GM18867 (cell line): ENCODE results near the gene EIPR1.

Experiments used
- ATAC-seq: cut with Tn5 transposase; IDR thresholded peaks from one replicate; pipeline ENCODE4 v1.9.1; 2021; ENCODE audit warnings: mild to moderate bottlenecking, moderate library complexity; ENCODE audit not compliant: unreplicated experiment

Gene EIPR1

DNA sequence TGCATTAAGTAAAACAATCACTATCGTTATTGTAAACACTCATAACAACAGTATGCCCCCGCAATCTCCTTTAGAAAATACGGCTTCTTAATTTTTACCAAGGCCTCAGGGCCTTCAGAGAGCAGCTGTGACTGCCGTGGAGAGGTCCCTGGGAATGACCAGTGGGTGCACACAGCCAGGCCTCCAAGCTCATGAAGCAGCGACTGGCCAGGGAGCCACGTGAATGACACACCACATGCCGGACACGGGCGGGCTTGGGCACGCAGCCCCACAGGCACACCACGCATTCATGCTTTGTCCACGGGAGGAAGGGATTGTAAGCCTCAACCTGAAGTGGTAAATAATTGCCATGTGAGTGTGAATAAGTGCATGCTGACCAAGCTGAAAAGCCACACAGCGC lies 121.0 kb downstream of the EIPR1 start:
- ATAC-seq = no peak

DNA sequence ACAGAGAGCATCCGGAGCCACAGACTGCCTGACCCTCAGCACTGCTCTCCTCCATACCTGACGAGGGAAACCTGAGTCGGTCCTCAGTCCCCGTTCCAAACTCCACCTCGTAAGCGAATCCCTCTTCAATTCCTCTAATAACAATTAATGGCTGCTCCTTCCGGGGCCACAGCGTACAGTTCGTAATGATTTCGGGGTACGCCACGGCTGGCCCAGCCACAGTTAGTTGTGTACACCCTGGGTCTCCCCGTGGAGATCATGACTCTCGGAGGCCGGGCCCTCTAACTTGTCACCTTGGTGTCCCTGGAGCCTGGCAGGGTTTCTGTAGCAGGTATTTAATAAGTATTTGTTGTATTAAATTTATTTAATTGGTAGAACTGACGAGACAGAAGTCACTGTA lies 121.5 kb downstream of the EIPR1 start:
- ATAC-seq = no peak

DNA sequence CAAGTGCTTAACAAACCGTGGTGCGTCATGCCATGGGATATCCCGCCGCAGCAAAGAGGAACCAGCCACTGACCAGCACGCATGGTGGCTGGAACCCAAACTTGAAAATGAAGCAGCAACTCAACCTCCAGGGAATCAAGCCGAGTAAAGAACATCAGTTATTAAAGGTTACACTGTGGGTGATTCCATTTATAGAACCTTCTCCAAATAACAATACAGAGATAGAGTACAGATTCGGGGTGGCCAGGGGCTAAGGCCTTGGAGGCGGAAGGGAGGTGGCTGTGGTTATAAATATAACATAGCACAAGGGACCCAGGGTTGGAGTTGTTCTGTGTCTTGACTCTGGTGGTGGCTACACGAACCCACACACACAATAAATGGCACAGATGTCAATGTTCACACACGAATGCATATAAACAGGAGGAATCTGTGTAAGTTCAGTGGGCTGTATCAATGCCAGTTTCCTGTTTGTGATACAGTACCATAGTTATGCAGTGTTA lies 123.1 kb downstream of the EIPR1 start:
- ATAC-seq = peak; percentile 35

DNA sequence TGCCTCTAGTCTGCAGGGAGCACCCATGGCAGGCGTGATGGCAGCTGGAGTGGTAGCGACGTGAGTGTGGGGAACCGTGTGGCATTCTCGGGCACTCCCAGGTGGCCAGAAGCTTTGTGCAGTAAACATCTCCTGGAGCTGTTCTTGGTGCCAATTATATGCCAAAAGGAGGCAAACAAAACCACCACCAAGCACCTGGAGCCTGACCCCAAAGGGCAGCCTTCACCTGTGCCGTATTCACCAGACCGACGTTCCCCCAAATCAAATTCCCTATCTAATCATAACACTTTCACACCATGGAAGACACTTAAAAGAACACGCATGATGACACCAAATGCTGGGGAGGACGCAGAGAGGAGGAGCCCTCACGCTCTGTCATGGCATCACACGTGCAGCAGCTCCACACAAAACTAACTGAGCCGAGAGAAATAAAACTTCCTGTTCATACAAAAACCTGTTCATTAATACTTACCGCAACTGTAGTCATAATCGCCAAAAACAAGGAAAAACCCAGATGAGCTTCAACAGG lies 123.6 kb downstream of the EIPR1 start:
- peak; percentile 38 for ATAC-seq

DNA sequence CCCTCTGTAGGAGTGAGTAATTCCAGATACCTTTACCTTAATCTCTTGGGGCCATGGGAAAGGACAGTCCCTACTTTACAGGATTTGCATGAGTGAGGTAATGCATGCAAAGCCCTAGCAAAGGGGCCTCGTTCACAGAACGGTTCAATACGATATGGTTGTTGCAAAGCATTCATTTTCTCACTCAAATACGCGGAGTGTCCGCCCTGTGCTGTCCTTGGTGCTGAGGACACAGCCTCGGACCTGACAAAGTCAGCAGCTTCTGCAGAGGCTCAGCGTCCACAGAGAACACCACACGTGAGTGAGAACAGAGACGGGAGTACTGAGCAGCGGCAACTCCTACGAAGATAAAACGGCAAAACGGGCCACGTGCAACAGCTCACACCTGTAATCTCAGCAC lies 125.7 kb downstream of the EIPR1 start:
- ATAC-seq = no peak

DNA sequence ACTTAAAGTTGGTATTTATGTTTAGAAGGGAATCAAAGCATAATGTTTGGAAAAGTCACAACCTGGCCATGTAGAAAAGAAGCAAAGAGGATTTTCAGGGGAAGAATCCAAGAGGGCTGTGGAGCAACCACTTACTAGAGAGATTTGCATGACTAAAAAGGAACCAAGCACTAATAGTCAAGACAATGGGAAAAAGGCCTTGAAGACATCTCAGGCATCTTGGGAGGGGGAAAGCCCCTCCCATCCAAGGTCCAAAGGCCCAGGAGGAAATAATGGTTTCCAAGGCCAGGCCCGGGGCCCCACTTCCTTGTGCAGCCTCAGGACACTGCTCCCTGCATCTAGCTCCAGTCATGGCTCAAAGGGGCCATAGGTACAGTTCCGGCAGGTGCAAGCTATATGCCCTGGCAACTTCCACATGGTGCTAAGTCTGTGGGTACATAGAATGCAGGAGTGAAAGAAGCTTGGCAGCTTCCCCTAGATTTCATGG lies 128.1 kb downstream of the EIPR1 start:
- no peak for ATAC-seq

DNA sequence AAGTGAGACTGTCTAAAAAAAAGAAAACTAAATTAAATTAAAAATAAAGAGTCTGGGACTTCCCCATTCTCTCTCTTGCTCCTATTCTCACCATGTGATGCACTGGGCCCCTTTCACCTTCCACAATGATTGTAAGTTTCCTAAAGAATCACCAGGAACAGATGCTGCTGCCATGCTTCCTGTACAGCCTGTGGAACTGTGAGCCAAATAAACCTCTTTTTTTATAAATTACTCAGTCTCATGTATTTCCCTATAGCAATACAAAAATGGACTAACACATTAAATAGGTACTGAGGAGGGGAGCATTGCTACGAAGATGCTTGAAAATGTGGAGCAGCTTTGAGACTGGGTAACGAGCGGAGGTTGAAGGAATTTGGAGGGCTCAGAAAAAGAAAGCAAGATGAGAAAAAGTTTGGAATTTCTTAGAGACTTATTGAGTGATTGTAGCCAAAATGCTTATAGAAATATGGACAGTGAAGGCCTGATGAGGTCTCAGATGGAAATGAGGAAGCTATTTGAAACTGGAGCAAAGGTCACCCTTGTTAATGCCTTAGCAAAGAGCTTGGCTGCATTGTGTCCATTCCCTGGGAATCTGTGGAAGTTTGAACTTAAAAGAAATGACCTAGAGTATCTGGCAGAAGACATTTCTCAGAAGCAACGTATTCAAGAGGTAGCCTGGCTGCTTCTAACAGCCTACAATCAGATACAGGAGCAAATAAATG lies 128.7 kb downstream of the EIPR1 start:
- no peak for ATAC-seq

DNA sequence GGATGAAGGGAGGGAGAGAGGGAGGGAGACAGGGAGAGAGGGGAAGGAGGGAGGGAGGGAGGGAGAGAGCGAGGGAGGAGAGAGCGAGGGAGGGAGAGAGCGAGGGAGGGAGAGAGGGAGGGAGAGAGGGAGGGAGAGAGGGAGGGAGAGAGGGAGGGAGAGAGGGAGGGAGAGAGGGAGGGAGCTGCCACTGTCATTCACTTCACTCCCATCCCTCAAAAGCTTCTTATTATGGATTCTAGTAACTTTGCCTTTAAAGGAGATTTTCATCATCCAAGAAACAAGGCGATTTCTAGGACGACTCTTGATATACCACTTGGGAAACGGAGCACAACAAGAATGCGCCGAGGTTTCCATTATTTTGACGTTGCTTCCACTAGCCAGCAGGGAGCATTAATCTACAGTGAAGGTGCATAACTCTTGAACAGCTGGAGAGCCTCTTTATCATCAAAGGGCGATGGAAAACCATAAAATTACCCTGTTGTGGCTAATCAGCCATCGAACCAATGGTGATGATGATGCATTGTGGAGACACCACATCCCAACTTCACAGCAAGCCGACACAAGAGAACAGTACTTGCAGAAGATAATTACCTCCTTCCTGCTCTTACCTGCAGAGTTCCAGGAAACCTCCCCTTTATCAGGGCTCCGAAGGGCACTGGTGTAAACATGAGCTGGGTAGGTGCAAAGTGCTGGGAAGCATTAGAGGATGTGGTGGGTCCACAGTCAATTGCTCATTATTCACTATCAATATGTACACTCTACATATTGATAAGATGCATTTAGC lies 130.5 kb downstream of the EIPR1 start:
- no peak for ATAC-seq

DNA sequence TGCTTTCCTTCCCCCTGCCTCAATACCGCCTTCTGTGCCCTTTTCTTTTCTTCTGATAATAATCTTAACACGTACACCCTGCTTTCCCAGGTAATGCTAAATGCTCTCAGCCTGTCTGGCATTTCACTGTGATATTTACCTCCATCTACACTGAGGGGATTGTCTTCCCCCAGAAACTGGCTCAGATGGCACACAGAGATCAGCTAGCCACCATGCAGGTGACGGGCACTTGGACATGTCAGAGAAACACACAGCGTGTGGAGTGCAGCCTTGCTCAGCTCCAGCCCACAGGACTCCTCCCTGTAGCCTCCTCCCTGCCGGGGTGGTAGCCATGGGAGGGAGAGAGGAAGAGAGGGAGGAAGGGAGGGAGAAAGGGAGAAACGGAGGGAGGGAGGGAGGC lies 131.2 kb downstream of the EIPR1 start:
- ATAC-seq = no peak

DNA sequence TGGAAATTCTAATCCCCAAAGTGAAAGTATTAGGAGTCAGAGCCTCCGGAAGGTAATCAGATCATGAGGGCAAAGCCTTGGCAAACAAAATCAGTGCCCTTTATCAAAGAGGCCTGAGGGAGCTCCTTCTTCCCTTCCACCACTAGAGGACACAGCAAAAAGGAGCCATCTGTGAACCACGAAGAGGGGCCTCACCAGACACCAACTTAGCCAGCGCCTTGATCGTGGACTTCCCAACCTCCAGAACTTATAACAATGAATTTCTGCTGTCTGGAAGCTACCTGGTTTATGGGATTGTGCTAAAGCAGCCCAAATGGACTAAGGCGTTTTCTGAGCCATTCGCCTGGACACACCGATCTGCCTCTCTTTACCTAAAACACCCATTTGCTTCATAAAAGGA lies 133.1 kb downstream of the EIPR1 start:
- no peak for ATAC-seq

DNA sequence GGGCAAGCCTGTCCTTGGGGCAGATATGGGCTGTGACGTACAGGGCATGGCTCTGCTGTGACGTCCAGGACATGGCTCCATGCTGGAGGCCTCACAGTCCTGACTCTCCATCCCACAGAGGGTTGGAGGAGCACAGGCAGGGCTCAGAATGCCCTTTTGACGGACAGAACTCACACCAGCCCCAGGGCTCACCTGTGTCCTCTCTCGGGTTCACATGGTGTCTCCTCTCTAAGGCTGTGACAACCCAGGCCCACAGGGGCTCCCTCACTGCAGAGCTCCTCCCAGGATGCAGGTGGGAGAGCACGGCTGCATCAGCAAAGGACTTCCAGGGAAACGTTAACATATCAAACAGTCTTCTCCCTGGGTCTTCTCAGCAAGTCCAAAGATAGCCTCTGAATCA lies 133.8 kb downstream of the EIPR1 start:
- ATAC-seq = no peak

DNA sequence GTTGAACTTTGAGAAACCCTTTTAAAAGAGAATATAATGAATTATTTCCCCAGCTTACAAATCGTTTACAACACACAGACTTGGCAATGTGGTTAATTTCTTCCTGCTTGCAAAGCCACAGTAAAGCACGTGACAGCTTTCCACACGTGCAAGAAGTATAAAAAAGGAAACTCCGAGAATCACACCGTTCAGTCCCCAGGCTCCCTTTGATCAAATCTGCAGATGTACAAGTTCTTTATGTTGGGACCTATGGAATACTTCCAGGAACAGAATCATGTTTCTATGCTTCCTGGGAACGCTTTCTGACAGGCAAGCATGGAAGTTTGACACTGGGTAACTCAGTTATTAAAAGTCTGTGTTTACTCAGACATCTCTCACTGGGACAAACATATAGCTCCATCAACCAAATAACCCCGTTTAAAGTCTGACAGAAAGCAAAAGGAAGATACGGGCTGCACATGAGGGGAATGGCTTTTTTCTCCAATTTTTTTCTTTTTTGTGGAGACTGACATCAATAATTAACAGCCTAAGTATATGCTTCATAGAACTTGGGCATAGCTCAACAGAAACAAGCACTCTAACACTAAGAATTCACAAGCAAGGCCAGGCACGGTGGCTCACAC lies 134.8 kb downstream of the EIPR1 start:
- no peak for ATAC-seq

DNA sequence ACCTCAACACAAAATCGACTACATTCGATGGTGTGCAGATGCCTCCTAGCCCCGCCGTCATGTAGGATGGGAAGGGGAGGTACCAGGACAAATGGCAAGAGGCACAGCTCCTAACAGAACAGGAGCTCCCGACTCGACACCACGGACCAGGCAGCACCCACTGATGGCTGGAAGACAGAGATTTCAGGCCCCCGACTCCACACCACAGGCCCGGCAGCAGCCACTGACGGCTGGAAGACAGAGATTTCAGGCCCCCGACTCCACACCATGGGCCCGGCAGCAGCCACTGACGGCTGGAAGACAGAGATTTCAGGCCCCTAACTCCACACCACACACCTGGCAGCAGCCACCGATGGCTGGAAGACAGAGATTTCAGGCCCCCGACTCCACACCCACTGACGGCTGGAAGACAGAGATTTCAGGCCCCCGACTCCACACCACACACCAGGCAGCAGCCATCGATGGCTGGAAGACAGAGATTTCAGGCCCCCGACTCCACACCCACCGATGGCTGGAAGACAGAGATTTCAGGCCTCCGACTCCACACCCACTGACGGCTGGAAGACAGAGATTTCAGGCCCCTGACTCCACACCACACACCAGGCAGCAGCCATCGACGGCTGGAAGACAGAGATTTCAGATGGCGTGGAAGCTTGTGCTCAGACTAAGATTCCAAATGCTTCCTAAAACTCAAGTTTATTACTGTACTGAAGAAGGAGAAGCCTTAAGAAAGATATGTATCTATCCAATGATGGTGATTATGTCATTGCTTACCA lies 135.5 kb downstream of the EIPR1 start:
- no peak for ATAC-seq

DNA sequence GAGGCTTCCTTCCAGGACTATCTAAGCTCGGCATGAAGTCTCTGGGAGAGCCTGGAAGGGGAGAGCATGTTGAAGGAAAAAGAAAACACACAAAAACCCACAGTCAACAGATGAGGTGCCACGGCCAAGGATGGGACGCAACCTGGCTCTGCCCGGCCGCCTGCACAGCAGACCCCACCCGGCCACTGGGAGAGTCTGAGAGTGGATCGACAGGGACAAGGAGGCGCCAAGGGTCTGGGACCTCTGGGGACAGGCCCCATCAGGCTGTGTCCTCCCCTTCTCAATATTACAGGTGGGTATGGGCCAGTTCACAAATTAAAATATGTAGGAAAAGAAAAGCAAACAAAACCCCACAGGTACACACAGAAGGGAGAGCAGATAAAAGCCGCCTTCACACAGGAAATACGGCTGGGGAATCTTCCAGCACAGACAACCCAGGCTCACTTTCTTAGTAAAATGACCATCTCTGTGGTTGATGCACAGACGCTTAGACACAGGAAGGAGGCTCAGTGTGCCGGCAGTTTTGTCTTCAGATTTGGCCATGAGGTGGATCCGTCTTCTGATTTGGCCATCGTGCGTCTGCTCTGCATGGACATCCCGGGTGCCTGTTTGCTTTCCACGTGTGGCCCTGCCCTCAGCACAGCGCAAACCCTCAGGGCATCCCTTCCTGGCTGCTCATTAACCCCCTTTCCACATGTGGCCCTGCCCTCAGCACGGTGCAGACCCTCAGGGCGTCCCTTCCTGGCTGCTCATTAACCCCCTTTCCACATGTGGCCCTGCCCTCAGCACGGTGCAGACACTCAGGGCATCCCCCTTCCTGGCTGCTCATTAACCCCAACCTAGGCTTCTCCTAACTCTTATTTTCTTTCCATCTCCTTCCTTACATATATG lies 138.4 kb downstream of the EIPR1 start:
- ATAC-seq = peak; percentile 79

DNA sequence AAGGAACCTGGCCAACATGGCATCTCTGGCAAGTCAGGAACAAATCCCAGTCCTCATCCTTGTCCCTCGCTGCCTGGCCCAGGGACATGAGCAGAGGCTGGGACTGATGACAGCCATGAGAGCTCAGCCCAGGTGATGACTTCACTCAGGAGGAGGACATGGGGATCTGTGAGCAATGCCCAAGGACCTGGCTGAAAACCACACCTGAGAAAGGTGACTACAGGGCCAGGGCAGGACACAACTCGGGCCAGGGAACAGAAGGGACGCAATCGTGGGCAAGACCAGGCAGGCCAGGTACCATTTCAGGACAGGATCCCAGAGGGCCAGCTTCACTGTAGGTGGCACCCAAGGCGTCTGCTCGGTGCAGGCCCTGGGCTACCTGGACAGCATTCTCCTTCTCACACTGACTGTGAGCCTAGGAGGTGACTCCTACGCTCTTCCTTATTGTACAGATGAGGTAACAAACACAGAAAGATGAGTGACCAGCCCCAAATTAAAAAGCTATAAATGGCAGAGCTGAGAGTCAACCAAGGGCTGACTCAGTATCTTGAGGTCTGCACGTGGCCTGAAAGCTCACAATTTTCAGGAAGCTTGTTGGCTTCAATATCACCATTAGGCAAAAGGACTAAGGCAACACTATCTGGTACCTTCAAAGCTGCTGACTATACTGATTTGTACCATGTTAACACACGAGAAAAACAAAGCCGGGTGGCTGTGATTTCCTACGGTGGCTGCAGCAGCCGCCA lies 141.1 kb downstream of the EIPR1 start:
- no peak for ATAC-seq

DNA sequence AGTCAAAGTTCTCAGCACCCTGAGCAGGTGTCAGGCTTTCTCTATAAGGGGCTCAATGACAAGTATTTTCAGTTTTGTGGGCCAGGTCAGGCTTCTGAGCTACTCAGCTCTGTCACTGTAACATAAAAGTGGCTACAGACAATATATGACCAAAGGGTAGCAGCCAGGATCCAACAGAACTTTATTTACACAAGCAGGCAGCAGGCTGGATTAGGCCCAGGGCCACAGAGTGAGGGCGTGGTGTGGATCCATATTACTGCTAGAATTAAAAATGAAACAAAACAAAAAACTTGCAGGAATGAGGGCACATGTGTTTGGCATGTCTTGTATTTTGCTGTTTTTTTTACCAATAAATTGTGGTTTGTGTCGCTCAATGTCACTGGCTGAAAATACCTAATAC lies 143.7 kb downstream of the EIPR1 start:
- no peak for ATAC-seq

DNA sequence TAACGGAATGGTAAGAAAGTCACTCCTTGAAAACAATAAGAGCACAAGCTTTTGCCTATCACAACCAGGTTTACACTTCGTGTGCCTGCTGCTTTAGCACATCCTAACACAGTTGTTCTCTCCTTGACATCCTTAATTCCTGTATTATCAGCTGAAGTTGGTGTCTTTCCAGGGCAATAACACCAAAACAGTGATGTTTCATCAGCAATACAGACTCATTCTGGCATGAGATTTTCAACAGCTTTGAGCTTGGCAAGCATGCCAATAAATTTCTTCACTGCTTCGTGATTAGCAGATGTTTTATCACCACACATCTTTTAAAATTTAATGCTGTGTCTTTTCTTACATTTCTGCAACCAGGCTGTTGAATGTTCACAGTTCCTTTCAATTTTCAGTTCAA lies 148.4 kb downstream of the EIPR1 start:
- no peak for ATAC-seq

DNA sequence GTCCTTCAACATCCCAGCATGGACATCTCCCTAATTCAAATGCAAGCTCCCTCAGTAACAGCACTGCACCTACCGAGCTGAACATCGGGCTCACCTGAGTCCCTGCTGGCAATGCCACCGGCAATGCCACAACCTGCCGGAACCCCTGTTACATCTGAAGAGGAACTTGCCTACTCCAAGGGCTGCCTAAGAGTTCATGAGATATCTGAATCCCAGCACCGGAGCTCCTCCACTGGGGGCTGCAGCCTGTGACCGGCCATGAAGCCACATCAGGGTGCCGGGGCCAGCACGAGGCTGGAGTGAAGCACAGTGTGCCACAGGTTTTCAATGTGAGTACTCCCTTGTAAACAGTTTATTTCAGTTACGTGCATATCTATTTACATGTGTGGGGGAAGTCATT lies 152.9 kb downstream of the EIPR1 start:
- no peak for ATAC-seq
